K562 (cell line): Measurements from ENCODE around the gene ASS1. TPM values are rescaled to one million over a fixed set of nuclear protein-coding genes. Genes with fewer than 3 reads are reported as not detected.

Experiments used
- ARHGAP35 ChIP-seq: fragments of 450-650 bp; IDR thresholded peaks from 2 replicates; pipeline ENCODE4 v1.6.1; 2018; ENCODE audit not compliant: partially characterized antibody
- HNRNPH1 ChIP-seq: fragments of 200-400 bp; formaldehyde crosslinking; optimal IDR thresholded peaks from 2 replicates; pipeline ENCODE3; 2017; ENCODE audit warnings: low read depth, mild to moderate bottlenecking, low read length, moderate library complexity
- NR2C1 ChIP-seq, 2 experiments: fragments of 450-650 bp; IDR thresholded peaks; 2 replicates each; pipeline ENCODE4 v1.6.1; 2017; ENCODE audit warnings: mild to moderate bottlenecking in 2 of 2, antibody characterized with exemption in 1 of 2, inconsistent platforms in 1 of 2, missing compliant biosample characterization in 1 of 2, missing genetic modification characterization in 1 of 2
- OTX1 ChIP-seq: fragments of 450-650 bp; formaldehyde crosslinking; IDR thresholded peaks from 2 replicates; pipeline ENCODE4 v1.4.0; 2022; ENCODE audit warnings: mild to moderate bottlenecking
- PPARD ChIP-seq: fragments of 250-450 bp; sonication (Bioruptor Pico); IDR thresholded peaks from 2 replicates; pipeline ENCODE4 v1.8.0; 2022; ENCODE audit warnings: inconsistent platforms, mild to moderate bottlenecking, moderate library complexity
- SMAD3 ChIP-seq: fragments of 450-650 bp; formaldehyde crosslinking; conservative IDR thresholded peaks from 2 replicates; pipeline ENCODE4 v1.4.0; 2020; ENCODE audit warnings: mild to moderate bottlenecking
- ZBTB7A ChIP-seq: IDR thresholded peaks from 2 replicates; pipeline ENCODE4 v1.6.1; 2011; ENCODE audit warnings: low read depth, mild to moderate bottlenecking, low read length, moderate library complexity, borderline replicate concordance; ENCODE audit not compliant: control insufficient read depth
- polyA plus RNA-seq, 8 experiments: library from polyadenylated mRNA; depleted of rRNA in 4 of 8; stranded (reverse) in 5 of 8; unstranded in 3 of 8; fragments of >200 nt; fragmentation: Nextera tagmentation in 2 of 8; fragmentation: Illumina TruSeq in 1 of 8; extraction: Ambion mirVana in 2 of 8; extraction: Trizol in 1 of 8; gene quantifications; 2 replicates each; pipeline versions ENCODE4 v1.2.1 to v1.2.3, GENCODE V29; 2011 to 2014; ENCODE audit warnings: inconsistent platforms in 1 of 8, missing spikeins in 1 of 8
- total RNA-seq, 7 experiments: library from RNA; depleted of rRNA in 6 of 7; stranded (reverse); fragments of >200 nt in 6 of 7; fragmentation: Illumina TruSeq in 2 of 7; extraction: Trizol in 2 of 7; gene quantifications; 2 replicates each; pipeline versions ENCODE4 v1.2.1 to v1.2.3, GENCODE V29; 2011 to 2021; ENCODE audit warnings: low replicate concordance in 1 of 7
- TF ChIP-seq, protein P1 (sequence below): IDR thresholded peaks from 2 replicates; pipeline ENCODE4 v1.6.1; 2012; ENCODE audit warnings: low read depth, low read length, improper control_type of control experiment, borderline replicate concordance
- TF ChIP-seq, protein P2 (sequence below): fragments of 450-650 bp; IDR thresholded peaks from 2 replicates; pipeline ENCODE4 v1.6.1; 2016; ENCODE audit warnings: borderline replicate concordance
- TF ChIP-seq, protein P3 (sequence below), 2 experiments: fragments of 200-800 bp in 1 of 2; sonication (Bioruptor generic) in 1 of 2; sonication (generic) in 1 of 2; formaldehyde crosslinking in 1 of 2; IDR thresholded peaks in 1 of 2; conservative IDR thresholded peaks in 1 of 2; 2 replicates each; pipeline versions ENCODE4 v1.5.0 to v1.6.1; 2016 to 2020; ENCODE audit warnings: missing compliant biosample characterization in 1 of 2, missing genetic modification characterization in 1 of 2, missing genetic modification reagents in 1 of 2
- TF ChIP-seq, protein P4 (sequence below), 3 experiments: fragments of 200-800 bp in 1 of 3; sonication (Bioruptor generic) in 1 of 3; sonication (generic) in 1 of 3; formaldehyde crosslinking in 1 of 3; IDR thresholded peaks; 2 replicates each; pipeline versions ENCODE4 v1.6.1 to v1.8.0; 2016 to 2022; ENCODE audit warnings: mild to moderate bottlenecking in 2 of 3, missing compliant biosample characterization in 2 of 3, missing genetic modification characterization in 2 of 3, missing genetic modification reagents in 1 of 3
- TF ChIP-seq, protein P5 (sequence below): sonication (generic); formaldehyde crosslinking; IDR thresholded peaks from 2 replicates; pipeline ENCODE4 v1.8.1; 2023; ENCODE audit warnings: missing genetic modification reagents, mild to moderate bottlenecking, borderline replicate concordance

The ASS1 gene
- total and polyA plus RNA-seq, 9 of the 15 experiments (the other 6 are each of a cell fraction or from before 2014, with no cell fraction given): 1.5 to 5.7 (median 3.7) TPM

DNA sequence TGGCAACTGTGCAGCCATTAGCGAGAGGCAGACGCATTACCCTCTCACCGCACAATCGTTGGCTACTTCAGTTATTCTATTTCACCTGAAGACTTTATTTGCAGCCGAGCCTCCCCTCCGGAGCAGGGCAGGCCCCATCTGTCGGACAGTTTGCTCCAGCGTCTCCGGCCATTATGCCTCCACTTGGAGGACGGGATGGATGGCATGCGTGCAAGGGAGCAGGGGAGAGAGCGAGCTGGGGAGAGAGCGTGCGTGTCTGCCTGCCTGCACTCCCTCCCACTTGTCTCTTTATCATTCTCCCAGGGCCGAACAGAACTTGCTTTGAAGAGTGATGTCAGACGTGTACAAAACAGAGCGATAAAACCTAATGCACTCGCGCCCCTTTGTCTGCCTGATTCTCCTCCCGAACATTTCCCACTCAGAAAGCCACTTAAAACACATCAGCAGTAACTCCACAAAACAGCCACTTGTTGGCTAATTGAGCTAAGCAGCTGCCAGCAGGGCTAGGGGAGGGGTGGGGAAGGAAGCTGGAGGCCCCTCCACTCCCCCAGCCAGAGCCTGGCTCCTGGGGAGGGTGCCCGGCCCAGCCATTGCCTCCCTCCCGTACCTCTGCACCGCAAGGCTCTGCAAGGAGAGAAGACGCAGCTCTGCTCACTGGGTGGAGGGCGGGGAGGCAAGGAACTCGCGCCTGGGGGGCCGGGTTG is 91.2 kb downstream of the ASS1 start (continued):
- TF ChIP-seq, protein P1, sequence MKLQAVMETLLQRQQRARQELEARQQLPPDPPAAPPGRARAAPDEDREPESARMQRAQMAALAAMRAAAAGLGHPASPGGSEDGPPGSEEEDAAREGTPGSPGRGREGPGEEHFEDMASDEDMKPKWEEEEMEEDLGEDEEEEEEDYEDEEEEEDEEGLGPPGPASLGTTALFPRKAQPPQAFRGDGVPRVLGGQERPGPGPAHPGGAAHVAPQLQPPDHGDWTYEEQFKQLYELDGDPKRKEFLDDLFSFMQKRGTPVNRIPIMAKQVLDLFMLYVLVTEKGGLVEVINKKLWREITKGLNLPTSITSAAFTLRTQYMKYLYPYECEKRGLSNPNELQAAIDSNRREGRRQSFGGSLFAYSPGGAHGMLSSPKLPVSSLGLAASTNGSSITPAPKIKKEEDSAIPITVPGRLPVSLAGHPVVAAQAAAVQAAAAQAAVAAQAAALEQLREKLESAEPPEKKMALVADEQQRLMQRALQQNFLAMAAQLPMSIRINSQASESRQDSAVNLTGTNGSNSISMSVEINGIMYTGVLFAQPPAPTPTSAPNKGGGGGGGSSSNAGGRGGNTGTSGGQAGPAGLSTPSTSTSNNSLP: peak; percentile 39; the same call in 1 of the 2 replicates
- TF ChIP-seq SMAD3 (CRISPR knock-in tag) (no peak), ZBTB7A (0 out of 2 replicates have a peak, but pooled peaks have one; percentile 66), PPARD (CRISPR knock-in tag) (no peak), HNRNPH1 (no peak), NR2C1 (IDR thresholded peaks at IDR 0.05) (no peak), NR2C1 (tag; IDR thresholded peaks at IDR 0.05) (0 out of 2 replicates have a peak, but pooled peaks have one; percentile 36), ARHGAP35 (no peak), OTX1 (CRISPR knock-in tag) (no peak)
- TF ChIP-seq, protein P2, sequence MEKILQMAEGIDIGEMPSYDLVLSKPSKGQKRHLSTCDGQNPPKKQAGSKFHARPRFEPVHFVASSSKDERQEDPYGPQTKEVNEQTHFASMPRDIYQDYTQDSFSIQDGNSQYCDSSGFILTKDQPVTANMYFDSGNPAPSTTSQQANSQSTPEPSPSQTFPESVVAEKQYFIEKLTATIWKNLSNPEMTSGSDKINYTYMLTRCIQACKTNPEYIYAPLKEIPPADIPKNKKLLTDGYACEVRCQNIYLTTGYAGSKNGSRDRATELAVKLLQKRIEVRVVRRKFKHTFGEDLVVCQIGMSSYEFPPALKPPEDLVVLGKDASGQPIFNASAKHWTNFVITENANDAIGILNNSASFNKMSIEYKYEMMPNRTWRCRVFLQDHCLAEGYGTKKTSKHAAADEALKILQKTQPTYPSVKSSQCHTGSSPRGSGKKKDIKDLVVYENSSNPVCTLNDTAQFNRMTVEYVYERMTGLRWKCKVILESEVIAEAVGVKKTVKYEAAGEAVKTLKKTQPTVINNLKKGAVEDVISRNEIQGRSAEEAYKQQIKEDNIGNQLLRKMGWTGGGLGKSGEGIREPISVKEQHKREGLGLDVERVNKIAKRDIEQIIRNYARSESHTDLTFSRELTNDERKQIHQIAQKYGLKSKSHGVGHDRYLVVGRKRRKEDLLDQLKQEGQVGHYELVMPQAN: no peak
- TF ChIP-seq, protein P3, sequence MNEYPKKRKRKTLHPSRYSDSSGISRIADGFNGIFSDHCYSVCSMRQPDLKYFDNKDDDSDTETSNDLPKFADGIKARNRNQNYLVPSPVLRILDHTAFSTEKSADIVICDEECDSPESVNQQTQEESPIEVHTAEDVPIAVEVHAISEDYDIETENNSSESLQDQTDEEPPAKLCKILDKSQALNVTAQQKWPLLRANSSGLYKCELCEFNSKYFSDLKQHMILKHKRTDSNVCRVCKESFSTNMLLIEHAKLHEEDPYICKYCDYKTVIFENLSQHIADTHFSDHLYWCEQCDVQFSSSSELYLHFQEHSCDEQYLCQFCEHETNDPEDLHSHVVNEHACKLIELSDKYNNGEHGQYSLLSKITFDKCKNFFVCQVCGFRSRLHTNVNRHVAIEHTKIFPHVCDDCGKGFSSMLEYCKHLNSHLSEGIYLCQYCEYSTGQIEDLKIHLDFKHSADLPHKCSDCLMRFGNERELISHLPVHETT (CRISPR knock-in tag; conservative IDR thresholded peaks at IDR 0.05 in 1 of 2, IDR thresholded peaks at IDR 0.05 in 1 of 2): no peak
- TF ChIP-seq, protein P4, sequence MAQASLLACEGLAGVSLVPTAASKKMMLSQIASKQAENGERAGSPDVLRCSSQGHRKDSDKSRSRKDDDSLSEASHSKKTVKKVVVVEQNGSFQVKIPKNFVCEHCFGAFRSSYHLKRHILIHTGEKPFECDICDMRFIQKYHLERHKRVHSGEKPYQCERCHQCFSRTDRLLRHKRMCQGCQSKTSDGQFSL (CRISPR knock-in tag; IDR thresholded peaks at IDR 0.05): peak; percentile 40; the same call in 1 of the 2 replicates
- TF ChIP-seq, protein P4 (tag; IDR thresholded peaks at IDR 0.05): no peak
- TF ChIP-seq, protein P5, sequence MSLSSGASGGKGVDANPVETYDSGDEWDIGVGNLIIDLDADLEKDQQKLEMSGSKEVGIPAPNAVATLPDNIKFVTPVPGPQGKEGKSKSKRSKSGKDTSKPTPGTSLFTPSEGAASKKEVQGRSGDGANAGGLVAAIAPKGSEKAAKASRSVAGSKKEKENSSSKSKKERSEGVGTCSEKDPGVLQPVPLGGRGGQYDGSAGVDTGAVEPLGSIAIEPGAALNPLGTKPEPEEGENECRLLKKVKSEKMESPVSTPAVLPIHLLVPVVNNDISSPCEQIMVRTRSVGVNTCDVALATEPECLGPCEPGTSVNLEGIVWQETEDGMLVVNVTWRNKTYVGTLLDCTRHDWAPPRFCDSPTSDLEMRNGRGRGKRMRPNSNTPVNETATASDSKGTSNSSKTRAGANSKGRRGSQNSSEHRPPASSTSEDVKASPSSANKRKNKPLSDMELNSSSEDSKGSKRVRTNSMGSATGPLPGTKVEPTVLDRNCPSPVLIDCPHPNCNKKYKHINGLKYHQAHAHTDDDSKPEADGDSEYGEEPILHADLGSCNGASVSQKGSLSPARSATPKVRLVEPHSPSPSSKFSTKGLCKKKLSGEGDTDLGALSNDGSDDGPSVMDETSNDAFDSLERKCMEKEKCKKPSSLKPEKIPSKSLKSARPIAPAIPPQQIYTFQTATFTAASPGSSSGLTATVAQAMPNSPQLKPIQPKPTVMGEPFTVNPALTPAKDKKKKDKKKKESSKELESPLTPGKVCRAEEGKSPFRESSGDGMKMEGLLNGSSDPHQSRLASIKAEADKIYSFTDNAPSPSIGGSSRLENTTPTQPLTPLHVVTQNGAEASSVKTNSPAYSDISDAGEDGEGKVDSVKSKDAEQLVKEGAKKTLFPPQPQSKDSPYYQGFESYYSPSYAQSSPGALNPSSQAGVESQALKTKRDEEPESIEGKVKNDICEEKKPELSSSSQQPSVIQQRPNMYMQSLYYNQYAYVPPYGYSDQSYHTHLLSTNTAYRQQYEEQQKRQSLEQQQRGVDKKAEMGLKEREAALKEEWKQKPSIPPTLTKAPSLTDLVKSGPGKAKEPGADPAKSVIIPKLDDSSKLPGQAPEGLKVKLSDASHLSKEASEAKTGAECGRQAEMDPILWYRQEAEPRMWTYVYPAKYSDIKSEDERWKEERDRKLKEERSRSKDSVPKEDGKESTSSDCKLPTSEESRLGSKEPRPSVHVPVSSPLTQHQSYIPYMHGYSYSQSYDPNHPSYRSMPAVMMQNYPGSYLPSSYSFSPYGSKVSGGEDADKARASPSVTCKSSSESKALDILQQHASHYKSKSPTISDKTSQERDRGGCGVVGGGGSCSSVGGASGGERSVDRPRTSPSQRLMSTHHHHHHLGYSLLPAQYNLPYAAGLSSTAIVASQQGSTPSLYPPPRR: peak; percentile 70; the same call in 1 of the 2 replicates
